RKO (cell line): ENCODE results near the gene MAPRE2.

Source experiments
- DNase-seq: peaks from one replicate; pipeline ENCODE4 v3.0.0-alpha.2; 2016; ENCODE audit warnings: low spot score

Gene MAPRE2

DNA sequence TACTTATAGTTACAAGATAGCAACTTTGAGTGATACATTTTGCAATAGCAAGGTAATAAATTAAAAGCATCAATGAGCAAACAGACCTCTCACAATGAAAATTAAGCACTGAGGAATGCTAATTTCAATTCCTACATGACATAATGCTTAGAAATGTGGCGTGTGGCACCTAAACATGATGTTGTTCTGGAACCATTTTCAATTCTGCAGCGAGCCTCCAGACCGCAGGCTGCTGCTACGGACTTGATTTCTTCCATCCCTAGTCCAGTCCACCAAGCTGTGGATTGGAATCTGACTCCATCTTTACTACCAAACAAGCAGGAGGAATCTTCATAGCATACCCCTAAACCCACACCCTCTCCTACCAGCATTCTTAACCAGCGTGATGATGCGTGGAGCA lies 140.9 kb downstream of the MAPRE2 start:
- no peak for DNase-seq

DNA sequence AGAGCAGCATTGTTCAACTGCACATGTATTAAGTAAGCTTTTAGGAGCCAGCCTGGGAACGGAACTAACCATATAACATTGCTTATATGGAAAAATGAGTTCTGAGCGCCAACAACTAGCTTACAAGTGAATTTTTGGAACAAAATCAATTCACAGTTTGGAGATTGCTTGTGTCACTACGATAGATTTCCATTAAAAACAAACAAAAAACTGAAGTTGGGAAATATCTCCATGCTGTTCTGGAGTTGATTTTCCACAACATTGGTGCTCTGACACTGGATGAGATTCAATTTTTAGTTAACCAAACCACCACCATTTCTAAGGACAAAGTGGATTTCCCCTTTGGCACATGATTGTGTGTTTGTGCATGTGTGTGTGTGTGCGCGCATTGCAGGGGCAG lies 142.7 kb downstream of the MAPRE2 start:
- no peak for DNase-seq

DNA sequence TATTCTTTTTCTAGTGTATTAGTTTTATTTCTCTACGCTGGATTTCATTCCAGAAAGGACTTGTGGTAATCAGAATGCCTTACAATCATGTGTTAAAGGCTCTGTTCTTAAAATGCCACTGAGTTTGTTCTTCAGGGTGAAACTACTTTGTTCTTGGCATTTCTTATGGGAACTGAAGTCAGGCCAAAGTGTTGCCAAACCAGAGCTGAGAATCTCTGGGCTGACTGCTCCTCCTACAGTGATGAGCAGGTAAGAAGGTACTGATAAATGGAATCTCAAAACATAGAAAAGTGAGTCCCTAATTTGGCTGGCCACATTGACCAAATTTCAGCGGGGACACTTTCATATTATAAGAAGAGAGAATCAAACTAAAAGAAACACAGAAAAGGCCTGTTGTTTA lies 144.6 kb downstream of the MAPRE2 start:
- DNase-seq, result no peak

DNA sequence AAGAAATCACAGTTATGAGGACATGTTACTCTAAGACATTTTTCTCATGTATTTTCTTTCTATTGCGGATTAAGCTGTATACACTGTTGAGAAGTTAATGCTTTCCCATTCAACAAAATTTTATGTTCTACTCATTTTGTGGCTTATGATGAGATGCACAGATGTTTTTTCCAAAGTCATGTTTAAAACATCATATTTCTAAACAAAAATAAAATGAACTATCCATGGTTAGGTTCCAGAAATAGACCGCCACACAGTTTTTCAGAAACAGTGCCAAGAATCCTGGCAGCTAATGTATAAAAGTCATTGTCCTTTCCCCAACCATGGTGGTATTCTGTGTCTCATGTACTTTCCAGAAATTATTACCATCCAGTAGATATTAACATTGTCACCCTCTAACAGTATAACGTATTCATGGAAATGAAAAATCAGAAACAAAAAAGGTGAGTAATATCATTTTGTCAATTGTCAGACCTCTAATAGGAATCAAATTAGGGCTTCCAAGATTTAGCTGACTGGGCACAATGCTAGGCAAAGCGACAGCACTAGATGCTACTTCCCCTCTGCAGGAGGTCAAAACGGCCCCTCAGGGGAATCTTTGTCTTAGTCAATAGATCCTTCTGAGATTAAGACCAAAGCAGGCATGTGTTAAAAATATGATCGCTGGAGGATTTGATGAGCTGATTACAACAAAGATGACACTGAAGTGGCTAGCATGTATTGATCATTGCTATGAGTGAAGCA lies 145.2 kb downstream of the MAPRE2 start:
- DNase-seq, result no peak

DNA sequence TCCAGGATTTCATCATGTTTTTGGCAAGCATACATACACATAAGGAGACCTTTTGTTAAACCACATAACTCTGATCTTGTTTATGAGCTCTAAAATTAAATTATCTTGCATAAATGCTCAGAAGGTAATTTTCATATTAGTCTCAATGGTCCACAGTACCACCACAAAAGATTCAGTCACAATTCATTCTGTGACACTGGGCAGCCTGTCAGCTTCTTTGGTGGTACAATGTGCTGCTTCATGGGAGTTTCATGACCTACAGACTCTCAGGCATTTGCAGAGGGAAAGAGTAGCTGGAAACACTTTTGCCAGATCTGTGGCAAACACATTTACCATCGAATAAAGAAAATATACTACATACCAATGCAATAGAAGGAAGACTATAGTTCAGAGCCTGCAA lies 148.3 kb downstream of the MAPRE2 start:
- no peak for DNase-seq

DNA sequence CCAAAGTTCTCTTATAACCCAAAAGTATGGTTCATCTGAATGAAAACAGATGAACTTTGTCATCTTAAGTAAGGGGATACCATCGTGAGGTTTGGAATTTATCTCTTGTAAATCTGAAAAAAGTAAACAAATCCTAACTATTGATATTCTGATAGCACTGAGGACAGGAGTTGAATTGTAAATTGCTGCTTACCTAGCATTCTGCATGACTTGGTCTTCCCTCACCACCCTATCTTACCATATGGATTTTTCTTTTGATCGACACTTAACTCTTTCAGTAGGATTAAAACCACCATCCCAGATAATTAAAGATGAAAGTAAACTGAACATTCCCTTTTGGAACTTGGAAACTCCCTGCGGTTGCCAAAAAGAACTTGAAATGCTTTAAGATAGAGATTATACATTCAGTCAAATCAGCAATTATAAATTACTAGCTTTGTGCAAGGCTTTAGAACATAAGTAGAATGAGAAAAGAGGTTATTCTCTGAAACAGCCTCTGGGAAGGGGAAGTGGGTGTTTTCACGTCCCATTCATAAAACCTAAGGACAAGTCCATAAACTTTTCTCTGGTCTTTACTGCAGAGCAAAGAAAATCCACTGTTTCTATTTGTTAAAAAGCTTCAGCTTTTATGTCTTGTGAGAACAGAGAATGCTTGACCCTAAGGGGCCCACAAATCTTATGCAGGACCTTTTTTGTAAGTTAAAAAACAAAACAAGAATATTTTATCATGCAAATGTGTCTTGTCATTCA lies 149.9 kb downstream of the MAPRE2 start:
- DNase-seq, result no peak

DNA sequence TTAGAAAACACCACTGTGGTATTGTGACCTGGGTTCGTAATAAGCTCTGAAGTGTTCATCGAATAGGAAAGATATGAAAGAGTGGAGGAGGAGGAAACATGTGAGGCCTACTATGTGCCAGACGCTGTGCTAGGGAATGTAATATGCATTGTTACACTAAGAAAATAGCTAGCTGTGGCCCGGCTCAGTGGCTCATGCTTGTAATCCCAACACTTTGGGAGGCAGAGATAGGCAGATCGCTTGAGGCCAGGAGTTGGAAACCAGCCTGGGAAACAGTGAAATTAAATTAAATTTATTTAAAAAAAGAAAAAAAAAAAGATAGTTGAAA lies 150.4 kb downstream of the MAPRE2 start:
- no peak for DNase-seq

DNA sequence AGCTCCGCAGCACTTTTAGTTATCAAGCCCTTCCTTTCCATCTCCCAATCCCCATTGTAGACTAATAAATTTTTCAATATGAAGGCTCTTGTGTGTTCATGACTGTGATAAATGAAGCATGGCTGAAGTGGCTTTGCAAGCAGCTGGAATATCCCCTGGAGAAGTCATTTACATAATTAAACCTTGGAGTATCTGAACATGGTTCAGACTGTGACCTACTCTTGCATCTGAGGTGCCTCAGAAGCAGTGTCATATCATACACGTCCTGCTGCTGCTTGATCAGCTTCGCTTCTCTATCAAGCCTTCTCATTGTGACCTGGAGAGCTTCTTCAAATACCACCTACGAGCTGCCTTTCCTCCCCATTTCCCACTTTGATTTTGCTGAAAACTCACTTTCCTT lies 151.2 kb downstream of the MAPRE2 start:
- no peak for DNase-seq
